Suprapubic skin (tissue), 3 donors: ENCODE data around the gene APMAP.

Experiments used
- POLR2A ChIP-seq, 2 donors: fragments of 450-650 bp; IDR thresholded peaks; one replicate each; pipeline ENCODE4 v1.6.1; 2017; ENCODE audit warnings: antibody characterized with exemption in 2 of 2, mild to moderate bottlenecking in 2 of 2, moderate library complexity in 2 of 2
- TF ChIP-seq, protein P1 (sequence below), 2 donors: fragments of 200-600 bp in 1 of 2; fragments of 450-650 bp in 1 of 2; sonication (generic) in 1 of 2; IDR thresholded peaks; one replicate each; pipeline ENCODE4 v1.5.1; 2016 to 2019; ENCODE audit warnings: antibody characterized with exemption in 2 of 2, mild to moderate bottlenecking in 1 of 2, moderate library complexity in 1 of 2

DNA sequence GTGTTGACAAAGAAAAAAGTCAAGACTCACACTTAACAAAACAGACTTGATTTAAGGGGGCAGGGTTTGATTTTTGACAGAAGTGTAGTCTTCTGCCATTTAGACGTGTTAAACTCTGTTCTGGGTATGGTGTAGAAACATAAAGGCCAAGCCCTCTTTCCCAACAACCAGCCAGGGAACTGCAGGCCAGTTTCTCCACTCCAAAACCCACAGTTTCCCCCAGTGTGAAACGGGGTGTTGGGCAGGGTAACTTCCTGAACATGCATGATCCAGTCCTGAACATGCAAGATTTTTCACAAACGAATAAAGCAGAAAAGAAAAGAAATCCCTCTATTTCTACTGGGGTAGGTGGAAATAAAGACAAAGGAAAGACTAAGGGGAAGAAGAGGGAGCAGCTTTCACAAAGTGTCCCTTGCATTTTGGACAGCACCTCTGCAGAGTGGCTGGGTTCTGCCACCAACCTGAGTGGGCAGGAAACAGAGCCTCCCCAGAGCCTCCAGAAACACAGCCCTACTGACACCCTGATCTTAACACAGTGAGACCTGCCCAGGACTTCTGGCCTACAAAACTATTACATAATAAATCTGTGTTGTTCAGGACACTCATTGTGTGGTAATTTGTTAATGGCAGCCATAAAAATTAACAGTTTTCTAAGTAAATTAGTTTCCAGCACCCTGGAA lies 7.5 kb downstream of the APMAP start:
- TF ChIP-seq, protein P1, sequence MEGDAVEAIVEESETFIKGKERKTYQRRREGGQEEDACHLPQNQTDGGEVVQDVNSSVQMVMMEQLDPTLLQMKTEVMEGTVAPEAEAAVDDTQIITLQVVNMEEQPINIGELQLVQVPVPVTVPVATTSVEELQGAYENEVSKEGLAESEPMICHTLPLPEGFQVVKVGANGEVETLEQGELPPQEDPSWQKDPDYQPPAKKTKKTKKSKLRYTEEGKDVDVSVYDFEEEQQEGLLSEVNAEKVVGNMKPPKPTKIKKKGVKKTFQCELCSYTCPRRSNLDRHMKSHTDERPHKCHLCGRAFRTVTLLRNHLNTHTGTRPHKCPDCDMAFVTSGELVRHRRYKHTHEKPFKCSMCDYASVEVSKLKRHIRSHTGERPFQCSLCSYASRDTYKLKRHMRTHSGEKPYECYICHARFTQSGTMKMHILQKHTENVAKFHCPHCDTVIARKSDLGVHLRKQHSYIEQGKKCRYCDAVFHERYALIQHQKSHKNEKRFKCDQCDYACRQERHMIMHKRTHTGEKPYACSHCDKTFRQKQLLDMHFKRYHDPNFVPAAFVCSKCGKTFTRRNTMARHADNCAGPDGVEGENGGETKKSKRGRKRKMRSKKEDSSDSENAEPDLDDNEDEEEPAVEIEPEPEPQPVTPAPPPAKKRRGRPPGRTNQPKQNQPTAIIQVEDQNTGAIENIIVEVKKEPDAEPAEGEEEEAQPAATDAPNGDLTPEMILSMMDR (IDR thresholded peaks at IDR 0.05): no peak
- TF ChIP-seq POLR2A (IDR thresholded peaks at IDR 0.05): no peak
